Measurements from ENCODE around the gene KLHL7. TPM values are rescaled to one million over a fixed set of nuclear protein-coding genes. Genes with fewer than 3 reads are reported as not detected.
A peak's percentile ranks its signal among the peaks of the same experiment; 100 is the strongest.

Gene KLHL7, protein sequence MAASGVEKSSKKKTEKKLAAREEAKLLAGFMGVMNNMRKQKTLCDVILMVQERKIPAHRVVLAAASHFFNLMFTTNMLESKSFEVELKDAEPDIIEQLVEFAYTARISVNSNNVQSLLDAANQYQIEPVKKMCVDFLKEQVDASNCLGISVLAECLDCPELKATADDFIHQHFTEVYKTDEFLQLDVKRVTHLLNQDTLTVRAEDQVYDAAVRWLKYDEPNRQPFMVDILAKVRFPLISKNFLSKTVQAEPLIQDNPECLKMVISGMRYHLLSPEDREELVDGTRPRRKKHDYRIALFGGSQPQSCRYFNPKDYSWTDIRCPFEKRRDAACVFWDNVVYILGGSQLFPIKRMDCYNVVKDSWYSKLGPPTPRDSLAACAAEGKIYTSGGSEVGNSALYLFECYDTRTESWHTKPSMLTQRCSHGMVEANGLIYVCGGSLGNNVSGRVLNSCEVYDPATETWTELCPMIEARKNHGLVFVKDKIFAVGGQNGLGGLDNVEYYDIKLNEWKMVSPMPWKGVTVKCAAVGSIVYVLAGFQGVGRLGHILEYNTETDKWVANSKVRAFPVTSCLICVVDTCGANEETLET
- total RNA-seq: 1.2 TPM

DNA sequence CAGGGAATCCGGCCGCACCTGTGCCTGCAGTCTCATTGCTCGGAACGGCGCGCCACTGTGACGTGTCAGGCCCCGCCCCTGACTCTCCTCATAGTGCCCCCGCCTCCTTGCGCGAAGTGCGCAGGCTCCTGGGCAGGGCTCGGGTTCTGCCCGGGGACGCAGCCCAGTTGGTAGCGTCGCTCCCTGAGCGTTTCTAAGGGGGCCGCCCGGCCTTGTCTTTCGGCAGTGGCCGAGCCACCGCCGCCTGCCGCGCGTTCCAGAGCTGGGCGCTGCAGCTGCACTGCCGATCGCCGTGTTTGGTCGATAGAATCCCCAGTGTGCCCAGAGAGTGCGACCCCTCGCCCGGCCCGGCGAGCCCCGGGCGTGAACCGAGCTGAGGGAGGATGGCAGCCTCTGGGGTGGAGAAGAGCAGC, at the start of gene KLHL7:
TSS of gene KLHL7 (plus strand) at position 142 of the 413 bp plus-strand sequence. CDS start at position 384, 242 bp downstream.
- Histone ChIP-seq H3K27ac (peak within 1 kb of the TSS; percentile 89 to 92), H3K36me3 (no peaks in the 10 kb centered on the region), H3K27me3 (no peaks in the 10 kb centered on the region), H3K4me3 (peak within 1 kb of the TSS; percentile 88 to 96), H3K4me1 (peaks cover 4 to 26% of the 10 kb centered on the region in 2 donors), H3K9me3 (peaks cover 0 to 9% of the 10 kb centered on the region in 2 donors)
- DNase-seq (ENCODE audit: low spot score in 2 of 2): peak; percentile 87 to 99
- intact Hi-C loops (cut with DNase I): loop anchor here (1.0 to 10.0 kb wide), 6 partner anchors 76 to 891 kb away; partner anchors contain the start of genes GPNMB and TRA2A
- TF ChIP-seq, protein P1, sequence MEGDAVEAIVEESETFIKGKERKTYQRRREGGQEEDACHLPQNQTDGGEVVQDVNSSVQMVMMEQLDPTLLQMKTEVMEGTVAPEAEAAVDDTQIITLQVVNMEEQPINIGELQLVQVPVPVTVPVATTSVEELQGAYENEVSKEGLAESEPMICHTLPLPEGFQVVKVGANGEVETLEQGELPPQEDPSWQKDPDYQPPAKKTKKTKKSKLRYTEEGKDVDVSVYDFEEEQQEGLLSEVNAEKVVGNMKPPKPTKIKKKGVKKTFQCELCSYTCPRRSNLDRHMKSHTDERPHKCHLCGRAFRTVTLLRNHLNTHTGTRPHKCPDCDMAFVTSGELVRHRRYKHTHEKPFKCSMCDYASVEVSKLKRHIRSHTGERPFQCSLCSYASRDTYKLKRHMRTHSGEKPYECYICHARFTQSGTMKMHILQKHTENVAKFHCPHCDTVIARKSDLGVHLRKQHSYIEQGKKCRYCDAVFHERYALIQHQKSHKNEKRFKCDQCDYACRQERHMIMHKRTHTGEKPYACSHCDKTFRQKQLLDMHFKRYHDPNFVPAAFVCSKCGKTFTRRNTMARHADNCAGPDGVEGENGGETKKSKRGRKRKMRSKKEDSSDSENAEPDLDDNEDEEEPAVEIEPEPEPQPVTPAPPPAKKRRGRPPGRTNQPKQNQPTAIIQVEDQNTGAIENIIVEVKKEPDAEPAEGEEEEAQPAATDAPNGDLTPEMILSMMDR (IDR thresholded peaks at IDR 0.05): no peak

DNA sequence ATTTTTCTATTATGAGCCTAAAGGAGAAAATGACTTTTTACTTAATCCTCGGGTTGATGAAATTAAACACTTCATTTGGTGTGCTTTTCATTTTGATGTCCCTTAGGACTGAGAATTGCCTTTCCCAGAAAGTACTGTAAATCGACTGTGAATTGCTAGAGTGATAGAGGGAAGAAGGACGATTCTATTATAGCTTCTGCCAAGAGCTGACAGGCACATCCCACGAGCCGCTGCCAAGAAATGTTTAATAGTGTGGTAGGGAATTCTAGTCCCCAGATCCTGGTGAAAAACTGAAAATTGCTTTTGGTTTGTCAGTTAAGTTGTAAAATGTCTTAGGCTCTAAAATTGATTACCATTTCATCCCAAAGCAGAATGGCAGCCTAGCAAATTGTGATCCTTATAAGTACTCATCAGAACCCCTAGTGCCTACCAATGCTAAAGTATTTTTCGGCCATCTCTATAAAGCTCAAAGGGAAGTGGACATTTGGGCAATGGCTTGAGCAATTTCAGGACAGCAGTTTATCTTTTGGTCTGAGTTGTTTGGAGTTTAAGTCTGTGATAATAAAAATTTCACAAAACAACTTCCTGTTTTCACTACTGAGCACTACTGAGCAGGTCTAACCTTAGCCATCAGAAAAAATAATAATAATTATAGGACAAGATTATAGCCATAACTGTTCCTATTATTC, 47.0 kb upstream of the KLHL7 start:
- no peaks in the 10 kb centered on the region for H3K36me3 ChIP-seq
- H3K4me1 ChIP-seq: no peaks in the 10 kb centered on the region
- H3K27me3 ChIP-seq: no peaks in the 10 kb centered on the region
- DNase-seq (ENCODE audit: low spot score in 2 of 2): no peak
- H3K27ac ChIP-seq: no peak overlapping the region
- TF ChIP-seq, protein P1 (IDR thresholded peaks at IDR 0.05): no peak
- intact Hi-C loops (cut with DNase I): loop anchor here (5.0 kb wide), 1 partner anchor 331 kb away; the partner anchor contains the start of gene IL6
- no peaks in the 10 kb centered on the region for H3K9me3 ChIP-seq
- no peak overlapping the region for H3K4me3 ChIP-seq

DNA sequence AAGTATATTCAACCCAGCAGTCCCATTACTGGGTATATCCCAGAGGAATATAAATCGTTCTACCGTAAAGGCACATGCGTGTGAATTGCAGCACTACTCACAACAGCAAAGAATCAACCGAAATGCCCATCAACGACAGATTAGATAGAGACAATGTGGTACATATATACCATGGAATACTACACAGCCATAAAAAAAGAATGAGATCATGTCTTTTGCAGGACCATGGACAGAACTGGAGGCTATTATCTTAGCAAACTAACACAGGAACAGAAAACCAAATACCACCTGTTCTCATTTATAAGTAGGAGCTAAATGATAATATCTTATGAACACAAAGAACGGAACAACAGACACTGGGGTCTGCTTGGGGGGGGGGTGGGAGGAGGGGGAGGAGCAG, 44.3 kb upstream of the KLHL7 start:
- Histone ChIP-seq H3K27ac (no peak overlapping the region), H3K4me3 (no peak overlapping the region), H3K27me3 (no peaks in the 10 kb centered on the region), H3K9me3 (no peaks in the 10 kb centered on the region), H3K36me3 (no peaks in the 10 kb centered on the region), H3K4me1 (no peaks in the 10 kb centered on the region)
- intact Hi-C loops (cut with DNase I): no loop called here
- DNase-seq (ENCODE audit: low spot score in 2 of 2): no peak
- TF ChIP-seq, protein P1 (IDR thresholded peaks at IDR 0.05): no peak

DNA sequence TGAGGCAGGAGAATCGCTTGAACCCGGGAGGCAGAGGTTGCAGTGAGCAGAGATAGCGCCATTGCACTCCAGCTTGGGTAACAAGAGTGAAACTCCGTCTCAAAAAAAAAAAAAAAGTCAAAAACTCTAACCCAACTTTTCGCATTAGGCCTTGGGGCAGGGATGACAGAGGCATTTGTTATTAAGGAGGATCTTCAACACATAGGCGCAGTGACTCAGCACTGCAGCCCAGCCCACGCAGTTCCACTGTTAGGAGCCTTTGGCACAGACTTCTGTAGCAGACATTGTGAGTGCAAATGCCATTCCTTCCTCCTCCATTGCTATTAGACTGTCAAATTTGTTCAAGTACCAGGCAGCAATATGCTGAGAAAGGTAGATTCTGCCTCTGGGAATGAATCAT, 43.1 kb upstream of the KLHL7 start:
- H3K4me3 ChIP-seq: no peak overlapping the region
- no peaks in the 10 kb centered on the region for H3K36me3 ChIP-seq
- no peaks in the 10 kb centered on the region for H3K9me3 ChIP-seq
- no peaks in the 10 kb centered on the region for H3K27me3 ChIP-seq
- TF ChIP-seq, protein P1 (IDR thresholded peaks at IDR 0.05): no peak
- no peak overlapping the region for H3K27ac ChIP-seq
- DNase-seq (ENCODE audit: low spot score in 2 of 2): no peak
- H3K4me1 ChIP-seq: no peaks in the 10 kb centered on the region
- intact Hi-C loops (cut with DNase I): no loop called here

DNA sequence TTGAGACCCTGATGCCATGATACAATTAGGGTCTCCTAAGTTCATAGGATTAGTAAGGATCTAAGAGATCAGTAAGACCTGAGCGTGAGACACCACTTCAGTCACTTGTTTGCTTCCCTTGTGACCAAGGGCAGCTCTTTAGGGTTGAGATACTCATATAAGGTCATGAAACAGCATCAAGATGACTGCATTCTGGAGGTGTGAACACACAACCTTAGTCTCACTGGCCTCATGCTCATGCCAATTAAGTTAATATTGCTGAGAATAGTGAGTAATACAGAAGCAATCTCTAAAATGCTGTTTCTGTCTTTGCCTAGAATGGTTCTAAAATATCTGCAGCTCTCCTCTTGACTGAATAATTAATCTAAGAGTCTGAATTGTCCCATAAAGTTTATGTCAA, 39.6 kb upstream of the KLHL7 start:
- DNase-seq (ENCODE audit: low spot score in 2 of 2): no peak
- Histone ChIP-seq H3K27me3 (no peaks in the 10 kb centered on the region), H3K36me3 (no peaks in the 10 kb centered on the region), H3K9me3 (no peaks in the 10 kb centered on the region), H3K27ac (no peak overlapping the region), H3K4me3 (no peak overlapping the region), H3K4me1 (no peaks in the 10 kb centered on the region)
- intact Hi-C loops (cut with DNase I): no loop called here
- TF ChIP-seq, protein P1 (IDR thresholded peaks at IDR 0.05): no peak

All from ascending aorta (tissue), 2 donors.